H1 (cell line): Measurements from ENCODE around the gene TSR1. TPM values are rescaled to one million over a fixed set of nuclear protein-coding genes. Genes with fewer than 3 reads are reported as not detected.

Experiments used
- CTCF ChIA-PET: fragments of 300-600 bp; sonication (Branson Sonifier 250); formaldehyde crosslinking; loops from one replicate; lab custom pipeline; 2021; ENCODE audit not compliant: partially characterized antibody; lab: Charles Lee
- POLR2A ChIA-PET: fragments of 300-600 bp; sonication (Branson Sonifier 250); formaldehyde crosslinking; loops from one replicate; lab custom pipeline; 2021; ENCODE audit warnings: inconsistent platforms; ENCODE audit not compliant: partially characterized antibody; lab: Charles Lee
- DNase-seq, 2 experiments: peaks; one replicate each; pipeline versions ENCODE4 v3.0.0 to v3.0.0-alpha.2; 2010 to 2022; ENCODE audit warnings: low spot score in 2 of 2, low read depth in 1 of 2, mixed read lengths in 1 of 2
- FAIRE-seq: peaks from 2 replicates; lab custom pipeline; 2011; peaks lifted over from hg19 to GRCh38; lab: Jason Lieb, UNC
- H2AFZ ChIP-seq: 2 replicates; pipeline ENCODE4 v1.8.1; 2012; ENCODE audit warnings: low read length, inconsistent platforms
- H2AK5ac ChIP-seq: 2 replicates; pipeline ENCODE4 v1.6.1; 2013; ENCODE audit warnings: low read depth, low read length
- H2BK120ac ChIP-seq: replicated peaks from 2 replicates; pipeline ENCODE3; 2013; ENCODE audit warnings: low read depth, low read length, inconsistent platforms
- H2BK12ac ChIP-seq: 2 replicates; pipeline ENCODE4 v1.6.1; 2013; ENCODE audit warnings: low read depth, low read length
- H2BK15ac ChIP-seq: 2 replicates; pipeline ENCODE4 v1.6.1; 2013; ENCODE audit warnings: low read length
- H2BK20ac ChIP-seq: 2 replicates; pipeline ENCODE4 v1.6.1; 2013; ENCODE audit warnings: low read length
- H2BK5ac ChIP-seq: 2 replicates; pipeline ENCODE4 v1.6.1; 2013; ENCODE audit warnings: low read depth, low read length
- H3K14ac ChIP-seq: 2 replicates; pipeline ENCODE4 v1.6.1; 2013; ENCODE audit warnings: inconsistent platforms; ENCODE audit not compliant: insufficient read length
- H3K18ac ChIP-seq: 2 replicates; pipeline ENCODE4 v1.6.1; 2013; ENCODE audit warnings: low read length; ENCODE audit errors: extremely low read depth
- H3K23ac ChIP-seq: 2 replicates; pipeline ENCODE4 v1.6.1; 2013; ENCODE audit warnings: inconsistent platforms; ENCODE audit not compliant: insufficient read length
- H3K23me2 ChIP-seq: 2 replicates; pipeline ENCODE4 v1.6.1; 2013; ENCODE audit warnings: low read depth, low read length
- H3K27ac ChIP-seq: 2 replicates; pipeline ENCODE4 v1.6.1; 2011; ENCODE audit warnings: low read depth, low read length, inconsistent platforms
- H3K27me3 ChIP-seq, 4 experiments: replicated peaks in 1 of 4; 1 replicate in 1 of 4; 2 replicates in 3 of 4; pipeline versions ENCODE4 v1.6.1 to v1.8.1; 2011 to 2013; ENCODE audit warnings: low read length in 3 of 4, mild to moderate bottlenecking in 3 of 4, inconsistent platforms in 2 of 4, mixed read lengths in 2 of 4, moderate library complexity in 1 of 4; ENCODE audit not compliant: control insufficient read depth in 3 of 4, insufficient read depth in 3 of 4; ENCODE audit errors: extremely low read depth in 1 of 4
- H3K36me3 ChIP-seq, 4 experiments: 2 replicates each; pipeline versions ENCODE4 v1.6.1 to v1.8.1; 2011 to 2013; ENCODE audit warnings: mild to moderate bottlenecking in 4 of 4, low read length in 3 of 4, moderate library complexity in 2 of 4, control low read depth in 1 of 4, inconsistent platforms in 1 of 4; ENCODE audit not compliant: insufficient read depth in 4 of 4, control insufficient read depth in 2 of 4
- H3K4ac ChIP-seq: replicated peaks from 2 replicates; pipeline ENCODE3; 2013; ENCODE audit warnings: low read length, low read depth, mixed read lengths, inconsistent platforms; ENCODE audit not compliant: insufficient read length
- H3K4me1 ChIP-seq, 4 experiments: replicated peaks in 1 of 4; 1 replicate in 1 of 4; 2 replicates in 3 of 4; pipeline versions ENCODE4 v1.6.1 to v1.8.1; 2011 to 2013; ENCODE audit warnings: low read length in 3 of 4, inconsistent platforms in 2 of 4, mixed read lengths in 1 of 4; ENCODE audit not compliant: insufficient read depth in 4 of 4, control insufficient read depth in 3 of 4
- H3K4me2 ChIP-seq, 2 experiments: 2 replicates each; pipeline versions ENCODE4 v1.6.1 to v1.8.1; 2011 to 2013; ENCODE audit warnings: low read depth in 2 of 2, low read length in 2 of 2, control low read depth in 1 of 2, inconsistent platforms in 1 of 2, mild to moderate bottlenecking in 1 of 2; ENCODE audit not compliant: insufficient read depth in 1 of 2
- H3K4me3 ChIP-seq, 4 experiments: fragments of 200-600, 300-600 bp in 1 of 4; sonication (generic), shearing (Covaris generic), sonication (Bioruptor Twin) in 1 of 4; 2 replicates each; pipeline versions ENCODE4 v1.5.1 to v1.8.1; 2011 to 2016; ENCODE audit warnings: low read length in 4 of 4, low read depth in 3 of 4, control low read depth in 2 of 4, inconsistent platforms in 2 of 4, mild to moderate bottlenecking in 2 of 4, mixed read lengths in 1 of 4, moderate library complexity in 1 of 4; ENCODE audit not compliant: insufficient read depth in 2 of 4; ENCODE audit errors: extremely low read depth in 1 of 4
- H3K56ac ChIP-seq: replicated peaks from 2 replicates; pipeline ENCODE3; 2013; ENCODE audit warnings: low read depth, mild to moderate bottlenecking, mixed read lengths, low read length, inconsistent platforms; ENCODE audit not compliant: insufficient read length
- H3K79me1 ChIP-seq: 2 replicates; pipeline ENCODE4 v1.6.1; 2013; ENCODE audit warnings: low read depth, low read length, control low read depth
- H3K79me2 ChIP-seq, 2 experiments: 2 replicates each; pipeline versions ENCODE4 v1.6.1 to v1.8.1; 2012 to 2013; ENCODE audit warnings: low read length in 2 of 2, mild to moderate bottlenecking in 2 of 2, inconsistent platforms in 1 of 2; ENCODE audit not compliant: insufficient read depth in 2 of 2, control insufficient read depth in 1 of 2
- H3K9ac ChIP-seq, 4 experiments: replicated peaks in 1 of 4; 1 replicate in 1 of 4; 2 replicates in 3 of 4; pipeline versions ENCODE4 v1.6.1 to v1.8.1; 2011 to 2013; ENCODE audit warnings: low read depth in 3 of 4, low read length in 3 of 4, control low read depth in 2 of 4, mild to moderate bottlenecking in 2 of 4, moderate library complexity in 2 of 4, inconsistent platforms in 1 of 4; ENCODE audit errors: extremely low read depth in 1 of 4
- H3K9me3 ChIP-seq, 2 experiments: 2 replicates each; pipeline versions ENCODE4 v1.6.1 to v1.8.1; 2012 to 2013; ENCODE audit warnings: mild to moderate bottlenecking in 2 of 2, moderate library complexity in 2 of 2, control low read depth in 1 of 2, inconsistent platforms in 1 of 2, low read depth in 1 of 2, low read length in 1 of 2, mixed read lengths in 1 of 2; ENCODE audit not compliant: insufficient read depth in 2 of 2
- H4K20me1 ChIP-seq, 2 experiments: replicated peaks in 1 of 2; 2 replicates each; pipeline versions ENCODE3 to v1.8.1; 2011 to 2013; ENCODE audit warnings: inconsistent platforms in 2 of 2, low read length in 2 of 2, mild to moderate bottlenecking in 1 of 2; ENCODE audit not compliant: insufficient read depth in 2 of 2, control insufficient read depth in 1 of 2
- H4K5ac ChIP-seq: 2 replicates; pipeline ENCODE4 v1.6.1; 2013; ENCODE audit warnings: low read length, low read depth, mixed read lengths, inconsistent platforms; ENCODE audit not compliant: insufficient read length
- H4K8ac ChIP-seq: 2 replicates; pipeline ENCODE4 v1.8.0; 2013; ENCODE audit warnings: mild to moderate bottlenecking, moderate library complexity, low read length, inconsistent platforms; ENCODE audit not compliant: insufficient read depth; ENCODE audit errors: extremely low read depth
- H4K91ac ChIP-seq: replicated peaks from 2 replicates; pipeline ENCODE3; 2013; ENCODE audit warnings: low read length, mixed read lengths, inconsistent platforms; ENCODE audit not compliant: insufficient read length
- CBX8 ChIP-seq: fragments of 300-800, 300-1000 bp; sonication (generic); IDR thresholded peaks from 2 replicates; pipeline ENCODE4 v1.7.1; 2016; ENCODE audit warnings: low read depth, low read length, borderline replicate concordance
- CEBPB ChIP-seq: IDR thresholded peaks from 2 replicates; pipeline ENCODE4 v1.6.1; 2012; ENCODE audit warnings: low read depth, low read length
- CHD2 ChIP-seq: IDR thresholded peaks from 2 replicates; pipeline ENCODE4 v1.6.1; 2012; ENCODE audit warnings: low read length, improper control_type of control experiment
- EGR1 ChIP-seq: IDR thresholded peaks from 2 replicates; pipeline ENCODE4 v1.6.1; 2011; ENCODE audit warnings: low read depth, low read length, borderline replicate concordance
- EP300 ChIP-seq, 2 experiments: IDR thresholded peaks; 1 replicate in 1 of 2; 2 replicates in 1 of 2; pipeline ENCODE4 v1.6.1; 2011 to 2012; ENCODE audit warnings: low read depth in 2 of 2, low read length in 2 of 2, mild to moderate bottlenecking in 2 of 2, borderline replicate concordance in 1 of 2, inconsistent platforms in 1 of 2, moderate library complexity in 1 of 2
- HDAC6 ChIP-seq: IDR thresholded peaks from one replicate; pipeline ENCODE4 v1.7.1; 2012; ENCODE audit warnings: low read depth, mild to moderate bottlenecking, inconsistent platforms, low read length, moderate library complexity
- JUN ChIP-seq: IDR thresholded peaks from 2 replicates; pipeline ENCODE4 v1.6.1; 2011; ENCODE audit warnings: low read depth, mild to moderate bottlenecking, improper control_type of control experiment, low read length
- JUND ChIP-seq: IDR thresholded peaks from 2 replicates; pipeline ENCODE4 v1.6.1; 2011; ENCODE audit warnings: mild to moderate bottlenecking, improper control_type of control experiment, low read length
- KDM4A ChIP-seq: IDR thresholded peaks from one replicate; pipeline ENCODE4 v1.7.1; 2012; ENCODE audit warnings: low read depth, mild to moderate bottlenecking, moderate library complexity, low read length, inconsistent platforms; ENCODE audit not compliant: severe bottlenecking
- MAFK ChIP-seq: IDR thresholded peaks from 2 replicates; pipeline ENCODE4 v1.6.1; 2012; ENCODE audit warnings: low read depth, mild to moderate bottlenecking, improper control_type of control experiment, low read length
- POLR2A ChIP-seq, 2 experiments: IDR thresholded peaks; 1 replicate in 1 of 2; 2 replicates in 1 of 2; pipeline ENCODE4 v1.6.1; 2011; ENCODE audit warnings: low read depth in 2 of 2, low read length in 2 of 2, mild to moderate bottlenecking in 2 of 2; ENCODE audit errors: control extremely low read depth in 1 of 2
- POLR2AphosphoS5 ChIP-seq: IDR thresholded peaks from 2 replicates; pipeline ENCODE4 v1.6.1; 2011; ENCODE audit warnings: low read depth, low read length
- SIX5 ChIP-seq: IDR thresholded peaks from 2 replicates; pipeline ENCODE4 v1.6.1; 2011; ENCODE audit warnings: mild to moderate bottlenecking, low read depth, low read length
- SUZ12 ChIP-seq: fragments of 200-600 bp; sonication (generic); IDR thresholded peaks from 2 replicates; pipeline ENCODE4 v1.6.1; 2012; ENCODE audit warnings: mild to moderate bottlenecking, inconsistent platforms, low read length, moderate library complexity, mixed read lengths
- TEAD4 ChIP-seq: IDR thresholded peaks from 2 replicates; pipeline ENCODE4 v1.6.1; 2012; ENCODE audit warnings: low read depth, low read length, inconsistent platforms, mixed read lengths
- YY1 ChIP-seq: IDR thresholded peaks from 2 replicates; pipeline ENCODE4 v1.6.1; 2011; ENCODE audit warnings: low read depth, mild to moderate bottlenecking, low read length
- WGBS, 2 experiments: shearing (Covaris generic) in 1 of 2; methylation state at CpG; one replicate each; pipeline versions ENCODE4 v1.1.6 to v1.1.7; 2013 to 2015; ENCODE audit warnings: low lambda C conversion rate in 2 of 2, mixed read lengths in 2 of 2, inconsistent platforms in 1 of 2, low coverage in 1 of 2, missing lambda C conversion rate in 1 of 2; ENCODE audit not compliant: insufficient replicate concordance in 2 of 2, insufficient coverage in 1 of 2, insufficient read length in 1 of 2; ENCODE audit errors: extremely low coverage in 1 of 2, missing lambda C conversion rate in 1 of 2; 5-methylcytosine and 5-hydroxymethylcytosine counted together
- polyA plus RNA-seq, 7 experiments: library from polyadenylated mRNA; depleted of rRNA in 3 of 7; stranded (reverse) in 5 of 7; unstranded in 2 of 7; fragments of >200 nt in 5 of 7; fragments of 200-250 nt in 2 of 7; gene quantifications; 1 replicate in 5 of 7; 2 replicates in 1 of 7; 4 replicates in 1 of 7; pipeline versions ENCODE4 v1.2.1 to v1.2.3, GENCODE V29; 2011 to 2013; ENCODE audit warnings: missing spikeins in 2 of 7, mixed read lengths in 2 of 7
- total RNA-seq: library from RNA; stranded (reverse); fragmentation: NEBNext Ultra II Directional; extraction: Animal tissue kit (Norgen Biotek cat#: 25700); gene quantifications from 2 replicates; pipeline ENCODE4 v1.2.1, GENCODE V29; 2021

Gene TSR1
- total and polyA plus RNA-seq, 2 of the 8 experiments (the other 6 are each of a cell fraction or from before 2014, with no cell fraction given), result 14.5 to 69.7 TPM

DNA sequence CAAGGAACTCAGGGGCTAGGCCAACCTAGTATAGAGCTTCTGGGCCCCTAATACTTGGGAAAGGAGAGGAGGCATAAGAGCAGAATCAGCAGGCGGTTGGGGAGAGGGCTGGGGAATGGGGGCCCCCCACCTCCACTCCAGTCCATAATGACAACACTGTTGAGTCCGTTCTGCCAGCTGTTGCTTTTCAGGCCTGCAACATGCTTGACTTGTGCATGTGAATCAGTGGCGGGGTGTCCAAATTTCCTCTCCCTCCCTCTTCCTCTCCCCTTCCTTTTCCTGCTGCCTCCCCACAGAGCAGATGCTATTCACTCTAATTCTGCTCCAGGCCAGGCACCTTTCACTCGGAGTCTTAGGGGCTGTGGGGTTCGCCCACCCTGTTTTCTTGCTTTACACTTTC is 32.8 kb upstream of the TSR1 start:
- no peak overlapping the region for H3K56ac ChIP-seq
- H4K20me1 ChIP-seq, result peaks cover 2 to 5% of the 10 kb centered on the region in 2 experiments
- H2BK12ac ChIP-seq, result no peak overlapping the region
- no peak overlapping the region for H4K91ac ChIP-seq
- H3K4ac ChIP-seq, result no peak overlapping the region
- FAIRE-seq, result no peak
- POLR2A ChIA-PET, result interaction anchor here (0.9 to 5.7 kb wide), 10 partner anchors 8 to 342 kb away, joined by 3 to 34 read pairs (median 4); partner anchors contain the start of genes SGSM2 and TSR1
- no peaks in the 10 kb centered on the region for H3K23me2 ChIP-seq
- H3K23ac ChIP-seq, result no peak overlapping the region
- no peak overlapping the region for H2BK15ac ChIP-seq
- H2BK5ac ChIP-seq, result no peak overlapping the region
- H3K4me1 ChIP-seq, result peaks cover 0 to 12% (median 5%) of the 10 kb centered on the region in 4 experiments; a peak in 4 of 7 replicates
- no peak overlapping the region for H3K14ac ChIP-seq
- CTCF ChIA-PET, result interaction anchor here (0.6 to 13.4 kb wide), 21 partner anchors 8 to 1545 kb away, joined by 3 to 209 read pairs (median 4); no protein-coding TSS in a partner anchor
- no peak overlapping the region for H2BK20ac ChIP-seq
- WGBS, 2 experiments, result 84% methylated on average over 5 of the region's 5 CpGs; no CpG with 5 or more reads in 1 of the 2 experiments
- no peak overlapping the region for H4K5ac ChIP-seq
- no peak overlapping the region for H3K27ac ChIP-seq
- H3K9ac ChIP-seq, result no peak overlapping the region
- H4K8ac ChIP-seq, result no peak overlapping the region
- H3K4me2 ChIP-seq, result no peak overlapping the region
- 0 out of 2 replicates have a peak overlapping the region, but pooled peaks have one; percentile 57 for H2AK5ac ChIP-seq
- no peaks in the 10 kb centered on the region for H3K9me3 ChIP-seq
- no peaks in the 10 kb centered on the region for H3K27me3 ChIP-seq
- no peaks in the 10 kb centered on the region for H3K79me2 ChIP-seq
- no peak overlapping the region for H3K18ac ChIP-seq
- H3K79me1 ChIP-seq, result no peaks in the 10 kb centered on the region
- peaks cover 0 to 16% (median 5%) of the 10 kb centered on the region in 4 experiments; a peak in 4 of 8 replicates for H3K36me3 ChIP-seq
- DNase-seq, result no peak
- no peak overlapping the region for H2AFZ ChIP-seq
- H2BK120ac ChIP-seq, result no peak overlapping the region
- H3K4me3 ChIP-seq, result no peak overlapping the region
- TF ChIP-seq CBX8 (no peak), SUZ12 (no peak), MAFK (no peak), HDAC6 (no peak), JUN (no peak), CHD2 (no peak), POLR2AphosphoS5 (no peak), CEBPB (no peak), EGR1 (no peak), TEAD4 (no peak), POLR2A (IDR thresholded peaks at IDR 0.05; ENCODE audit: control extremely low read depth in 1 of 2, low read depth in 2 of 2, low read length in 2 of 2) (no peak), JUND (no peak), SIX5 (no peak), EP300 (IDR thresholded peaks at IDR 0.05; ENCODE audit: borderline replicate concordance in 1 of 2, low read depth in 2 of 2, low read length in 2 of 2) (no peak), YY1 (no peak), KDM4A (no peak)
